C4-2B (cell line): ENCODE measurements around the gene MIA.

Source experiments
- H3K27ac ChIP-seq: fragments of 450-650 bp; 2 replicates; pipeline ENCODE4 v1.5.1; 2017
- CTCF ChIP-seq: fragments of 450-650 bp; conservative IDR thresholded peaks from 2 replicates; pipeline ENCODE4 v1.5.1; 2017; ENCODE audit warnings: mild to moderate bottlenecking
- ZFX ChIP-seq: fragments of 450-650 bp; IDR thresholded peaks from 2 replicates; pipeline ENCODE4 v1.6.1; 2017

MIA gene

GRCh38 chr19:40752257-40752781 lies 23.0 kb upstream of the MIA start:
- TF ChIP-seq ZFX (no peak), CTCF (no peak)
- H3K27ac ChIP-seq, result peak overlapping the region; percentile 95

GRCh38 chr19:40754611-40755247 lies 20.6 kb upstream of the MIA start:
- H3K27ac ChIP-seq, result no peak overlapping the region
- TF ChIP-seq CTCF (no peak), ZFX (no peak)

- no peak overlapping the region for H3K27ac ChIP-seq
- no peak for TF ChIP-seq ZFX
- TF ChIP-seq CTCF, result no peak
These were observed 20.1 kb upstream of the MIA start for GRCh38 chr19:40755248-40755624.

- no peak for TF ChIP-seq CTCF
- TF ChIP-seq ZFX, result no peak
- no peak overlapping the region for H3K27ac ChIP-seq
These were observed 19.5 kb upstream of the MIA start for GRCh38 chr19:40755791-40756190.

- TF ChIP-seq ZFX, result no peak
- no peak for TF ChIP-seq CTCF
- no peak overlapping the region for H3K27ac ChIP-seq
These were observed 18.7 kb upstream of the MIA start for GRCh38 chr19:40756502-40757110.

GRCh38 chr19:40758491-40758890 lies 16.8 kb upstream of the MIA start:
- no peak overlapping the region for H3K27ac ChIP-seq
- TF ChIP-seq CTCF, result no peak
- TF ChIP-seq ZFX, result no peak

- no peak for TF ChIP-seq CTCF
- TF ChIP-seq ZFX, result no peak
These were observed 16.0 kb upstream of the MIA start for GRCh38 chr19:40759352-40759751.

More at GRCh38 chr19:40759352-40759751, 16.0 kb upstream of the MIA start:
- no peak overlapping the region for H3K27ac ChIP-seq
